Endometrial microvascular endothelial cells (primary cell): ENCODE results near the gene TMEM208. TPM values are rescaled to one million over a fixed set of nuclear protein-coding genes. Genes with fewer than 3 reads are reported as not detected.

Experiments used
- in situ Hi-C: cut with HindIII; loops from 2 replicates; pipeline ENCODE4 v1.10.0; 2017; ENCODE audit warnings: low sequenced_read_pairs, low pct_unique_long_range_greater_than_20kb; ENCODE audit errors: inconsistent ontology term
- total RNA-seq: library from RNA; depleted of rRNA; stranded (reverse); fragments of >200 nt; gene quantifications from one replicate; pipeline ENCODE4 v1.2.3, GENCODE V29; 2015; ENCODE audit errors: inconsistent ontology term

TMEM208 gene
- total RNA-seq, 1 donor from 2014 or later: 41.0 TPM

- in situ Hi-C loops: no loop called here
Observed at GRCh38 chr16:67245674-67246080, 18.7 kb downstream of the TMEM208 start.

- in situ Hi-C loops: no loop called here
Observed at GRCh38 chr16:67246081-67246755, 19.3 kb downstream of the TMEM208 start.

- in situ Hi-C loops: no loop called here
Observed at GRCh38 chr16:67246756-67247191, 19.8 kb downstream of the TMEM208 start.

- in situ Hi-C loops: no loop called here
Observed at GRCh38 chr16:67247192-67248072, 20.5 kb downstream of the TMEM208 start, which contains the start of gene FHOD1. Gene FHOD1 (minus strand): TSS chr16:67247481. CDS start chr16:67247410, 71 bp downstream.

- in situ Hi-C loops: no loop called here
Observed at GRCh38 chr16:67248073-67248400, 21.1 kb downstream of the TMEM208 start.

- in situ Hi-C loops: no loop called here
Observed at GRCh38 chr16:67248401-67249177, 21.7 kb downstream of the TMEM208 start, which contains the start of gene SLC9A5. Gene SLC9A5 (plus strand): TSS chr16:67248979. CDS start chr16:67249015, 36 bp downstream.

- in situ Hi-C loops: no loop called here
Observed at GRCh38 chr16:67249178-67250044, 22.5 kb downstream of the TMEM208 start.

- in situ Hi-C loops: no loop called here
Observed at GRCh38 chr16:67250045-67250327, 23.1 kb downstream of the TMEM208 start.

GRCh38 chr16:67252609-67253497 is 25.9 kb downstream of the TMEM208 start:
- in situ Hi-C loops: no loop called here

GRCh38 chr16:67254801-67255552 is 28.0 kb downstream of the TMEM208 start:
- in situ Hi-C loops: no loop called here

- in situ Hi-C loops: no loop called here
Observed at GRCh38 chr16:67255553-67256221, 28.8 kb downstream of the TMEM208 start.

- in situ Hi-C loops: no loop called here
Observed at GRCh38 chr16:67256701-67257230, 29.8 kb downstream of the TMEM208 start.

- in situ Hi-C loops: no loop called here
Observed at GRCh38 chr16:67257486-67258160, 30.7 kb downstream of the TMEM208 start.

GRCh38 chr16:67258161-67258835 is 31.4 kb downstream of the TMEM208 start:
- in situ Hi-C loops: no loop called here

- in situ Hi-C loops: loop anchor here (10.0 kb wide), 1 partner anchor 125 kb away; no protein-coding TSS in a partner anchor
Observed at GRCh38 chr16:67259705-67260104, 32.8 kb downstream of the TMEM208 start.
